GM18502 (cell line): ENCODE data around the gene N4BP2L1.

Experiments used
- ATAC-seq: cut with Tn5 transposase; IDR thresholded peaks from one replicate; pipeline ENCODE4 v1.9.1; 2021; ENCODE audit warnings: mild to moderate bottlenecking; ENCODE audit not compliant: unreplicated experiment, poor library complexity

Gene N4BP2L1

DNA sequence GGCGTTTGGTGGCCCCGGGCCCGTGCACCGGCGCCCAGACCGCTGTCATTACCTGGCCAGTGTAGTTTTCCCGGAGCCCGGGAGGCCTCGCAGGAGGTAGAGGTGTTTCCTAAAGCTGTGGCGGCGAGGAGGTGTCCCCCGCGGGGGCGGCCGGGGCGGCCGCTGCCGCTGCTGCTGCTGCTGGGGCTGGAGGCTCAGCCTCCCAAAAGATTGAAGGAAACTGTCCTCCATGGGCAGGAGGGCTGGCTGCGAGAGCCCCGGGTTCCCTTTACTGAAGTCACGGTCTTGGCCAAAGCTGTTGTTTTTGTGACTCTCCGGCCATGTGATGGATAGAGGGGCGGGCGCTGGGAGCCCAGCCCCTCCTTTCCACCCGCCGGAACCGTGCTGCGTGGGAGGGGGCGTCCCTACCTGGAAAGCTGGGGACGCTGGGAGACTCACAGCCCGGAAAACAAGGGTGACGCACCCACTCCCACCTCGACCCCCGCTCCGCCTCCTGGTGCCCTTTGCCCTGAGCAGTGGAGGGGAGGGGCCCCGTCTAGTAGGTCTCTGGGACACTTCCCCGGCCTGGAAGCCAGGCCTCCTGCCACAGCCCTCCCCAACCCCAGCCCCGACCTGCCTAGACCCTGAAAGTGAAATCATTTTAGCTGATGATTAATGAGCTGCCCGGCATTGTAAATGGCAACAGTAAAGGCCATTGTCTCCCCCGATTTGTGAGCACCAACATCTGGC, at the start of gene N4BP2L1:
Gene N4BP2L1 (minus strand): TSS at position 279 of the 729 bp plus-strand sequence. CDS start 48 bp downstream, at position 231.
- peak; percentile 73 for ATAC-seq

DNA sequence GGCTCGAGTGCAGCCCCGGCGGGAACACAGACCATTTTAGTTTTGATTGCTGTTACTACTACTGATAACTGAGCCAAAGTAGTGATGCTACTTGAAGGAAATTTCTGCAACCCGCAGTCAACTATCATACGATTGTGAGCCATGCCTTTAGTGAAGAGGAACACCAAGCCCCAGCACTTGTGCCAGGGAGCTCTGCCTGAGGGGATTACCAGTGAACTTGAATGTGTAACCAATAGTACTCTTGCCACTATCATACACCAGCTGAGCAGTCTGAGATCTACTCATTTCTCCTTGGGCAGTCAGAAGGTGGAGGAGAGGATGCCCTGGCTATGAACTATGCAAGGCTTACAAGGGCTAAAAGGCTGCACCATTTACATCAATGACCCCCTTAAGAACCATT, 49.0 kb upstream of the N4BP2L1 start:
- no peak for ATAC-seq

DNA sequence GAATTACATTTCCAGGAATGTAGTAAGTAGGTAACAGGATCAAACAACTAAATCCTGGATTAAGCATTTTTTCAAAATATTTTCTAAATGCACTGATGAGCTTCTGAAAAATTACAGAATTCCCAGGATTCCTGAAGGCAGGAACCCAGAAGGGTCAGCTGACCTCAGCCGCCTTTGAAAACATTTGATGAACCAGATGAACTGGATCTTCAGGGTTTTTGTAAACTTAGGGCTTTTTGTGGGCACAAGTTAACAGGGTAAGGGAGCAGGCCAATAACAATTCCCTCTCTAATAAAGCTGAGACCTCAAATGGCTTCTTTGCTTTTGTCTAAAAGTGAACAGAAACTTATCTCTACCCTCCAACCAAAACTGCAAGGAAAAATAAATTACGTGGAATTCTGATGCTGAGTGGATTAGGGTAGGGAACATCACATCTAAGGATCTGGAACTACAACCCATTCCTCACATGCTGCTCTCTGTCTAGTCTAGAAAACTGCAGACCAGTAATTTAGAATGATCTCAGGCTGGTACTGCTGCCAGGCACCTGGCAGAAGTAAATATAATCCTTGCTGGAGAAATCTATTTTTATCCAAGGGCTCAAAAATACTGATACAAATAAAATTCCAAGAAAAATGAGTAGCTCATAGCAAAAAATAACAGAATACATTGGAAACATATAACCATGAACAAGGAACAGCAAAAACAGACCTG, 48.2 kb upstream of the N4BP2L1 start:
- no peak for ATAC-seq

DNA sequence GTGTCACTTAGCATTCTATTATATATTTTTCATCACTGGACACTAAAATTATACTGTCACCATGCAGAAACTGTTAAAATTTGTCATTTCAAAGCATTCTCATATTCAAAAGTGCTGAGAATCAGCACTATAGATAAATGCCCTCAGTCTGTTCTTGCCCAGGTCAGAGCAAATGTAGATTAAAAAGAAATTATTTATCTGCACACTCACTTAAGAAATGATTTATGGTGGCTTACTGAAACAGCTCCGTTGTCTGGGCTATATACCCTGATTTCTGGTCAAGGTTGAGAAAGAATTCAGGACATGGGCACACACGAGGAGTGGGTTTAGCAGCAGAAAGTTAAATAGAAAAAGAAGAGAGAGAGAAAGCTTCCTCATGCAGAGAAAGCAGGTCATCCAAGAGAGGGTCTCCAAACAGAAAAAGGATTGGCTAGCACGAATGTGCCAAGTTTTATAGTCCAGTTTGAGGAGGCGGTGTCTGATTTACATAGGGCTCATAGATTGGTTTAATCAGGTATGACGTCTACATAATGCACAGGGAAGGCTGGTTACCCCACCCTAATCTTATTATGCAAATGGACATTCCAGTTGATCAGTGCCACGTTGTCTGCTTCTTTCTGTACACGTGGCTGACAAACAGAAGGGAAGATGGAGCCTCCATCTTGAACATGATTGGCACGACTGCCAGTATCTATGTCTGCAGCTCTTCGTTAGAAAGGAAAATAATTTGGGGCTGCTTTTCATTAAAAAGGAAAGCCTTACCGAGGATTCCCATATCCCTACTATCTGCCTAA, 47.3 kb upstream of the N4BP2L1 start:
- ATAC-seq = no peak

DNA sequence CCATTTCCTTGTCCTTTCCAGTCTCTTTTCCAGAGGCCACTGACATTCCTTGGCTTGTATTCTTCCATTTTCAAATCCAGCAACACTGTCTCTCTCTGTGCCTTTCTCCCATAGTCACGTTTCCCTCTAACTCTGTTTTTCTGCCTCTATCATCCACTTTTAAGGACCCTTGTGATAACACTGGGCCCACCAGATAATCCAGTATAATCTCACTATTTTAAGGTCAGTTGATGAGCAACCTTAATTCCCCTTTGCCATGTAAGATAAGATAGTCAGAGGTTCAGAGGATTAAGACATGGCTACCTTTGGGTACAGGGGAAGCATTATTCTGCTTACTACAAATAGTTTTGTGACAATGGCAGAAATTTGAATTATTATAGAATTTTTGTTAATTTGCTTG, 45.7 kb upstream of the N4BP2L1 start:
- no peak for ATAC-seq

DNA sequence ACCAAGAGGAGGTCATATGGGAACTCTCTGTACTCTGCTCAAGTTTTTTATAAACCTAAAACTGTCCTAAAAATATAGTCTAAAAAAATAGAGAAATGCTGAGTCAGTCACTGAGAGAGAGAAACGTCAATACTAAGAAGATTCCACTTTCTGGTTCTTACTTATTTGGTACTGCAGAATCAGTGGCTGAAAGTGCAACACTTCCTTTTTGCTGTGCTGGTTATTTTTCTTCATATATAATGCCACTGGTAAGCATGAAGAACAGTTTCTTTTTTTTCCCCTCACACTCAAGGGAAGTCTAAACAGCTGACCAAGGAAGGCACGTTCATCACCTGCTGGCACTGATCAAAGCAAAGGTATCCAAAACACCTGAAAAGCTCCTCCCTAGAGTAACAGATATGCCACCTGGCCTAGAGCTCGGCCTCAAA, 44.3 kb upstream of the N4BP2L1 start:
- peak; percentile 86 for ATAC-seq

DNA sequence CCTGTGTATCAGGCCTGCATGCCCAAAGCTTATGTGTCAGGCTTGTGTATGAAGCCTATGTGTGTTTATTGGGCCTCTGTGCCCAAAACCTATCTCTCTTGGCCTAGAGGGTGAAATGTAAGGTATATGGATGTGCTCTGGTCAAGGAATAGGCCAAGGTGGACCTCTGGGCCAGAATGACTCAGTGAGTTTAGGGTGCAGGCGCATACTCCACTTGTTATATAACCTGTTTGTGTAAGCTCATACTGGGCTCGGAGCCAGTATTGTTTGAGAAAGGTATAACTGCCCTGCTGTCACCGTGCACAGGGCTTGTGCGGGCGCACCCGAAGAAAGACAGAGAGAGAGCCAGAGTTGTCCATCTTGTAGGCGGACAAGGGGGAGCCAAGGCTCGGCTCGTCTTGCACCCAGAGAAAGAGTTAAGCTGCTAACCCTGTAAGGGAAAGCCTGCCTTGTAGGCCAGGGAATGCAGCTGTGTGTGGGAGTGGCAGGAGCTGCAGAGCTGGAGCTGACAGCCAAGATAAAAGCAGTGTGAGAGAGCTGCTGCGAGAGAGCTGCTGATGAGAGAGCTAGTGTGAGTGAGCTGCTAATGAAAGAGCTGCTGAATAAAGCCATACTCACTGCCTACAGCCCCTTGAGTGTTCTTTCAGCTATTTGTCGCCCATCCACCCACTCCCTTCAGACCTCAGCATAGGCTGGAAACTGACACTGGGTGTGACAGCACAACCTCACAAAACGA, 43.4 kb upstream of the N4BP2L1 start:
- no peak for ATAC-seq

DNA sequence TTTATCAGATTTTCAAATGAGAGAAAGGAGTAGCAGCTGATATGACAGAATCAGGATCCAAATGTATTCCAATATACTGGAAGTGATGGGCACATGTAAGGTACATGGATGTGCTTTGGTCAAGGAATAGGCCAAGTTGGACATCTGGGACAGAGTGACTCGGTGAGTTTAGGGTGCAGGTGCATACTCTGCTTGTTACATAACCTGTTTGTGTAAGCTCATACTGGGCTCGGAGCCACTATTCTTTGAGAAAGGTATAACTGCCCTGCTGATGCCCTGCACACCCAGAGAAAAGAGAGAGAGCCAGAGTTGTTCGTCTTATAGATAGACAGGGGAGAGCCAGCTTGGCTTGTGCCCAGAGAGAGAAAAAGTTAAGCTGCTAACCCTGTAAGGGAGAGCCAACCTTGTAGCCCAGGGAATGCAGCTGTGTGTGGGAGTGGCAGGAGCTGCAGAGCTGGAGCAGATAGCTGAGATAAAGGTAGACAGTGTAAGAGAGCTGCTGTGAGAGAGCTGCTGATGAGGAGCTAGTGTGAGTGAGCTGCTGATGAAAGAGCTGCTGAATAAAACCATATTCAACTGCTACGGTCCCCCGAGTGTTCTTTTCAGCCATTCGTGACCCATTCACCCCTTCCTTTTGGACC, 40.7 kb upstream of the N4BP2L1 start:
- no peak for ATAC-seq

DNA sequence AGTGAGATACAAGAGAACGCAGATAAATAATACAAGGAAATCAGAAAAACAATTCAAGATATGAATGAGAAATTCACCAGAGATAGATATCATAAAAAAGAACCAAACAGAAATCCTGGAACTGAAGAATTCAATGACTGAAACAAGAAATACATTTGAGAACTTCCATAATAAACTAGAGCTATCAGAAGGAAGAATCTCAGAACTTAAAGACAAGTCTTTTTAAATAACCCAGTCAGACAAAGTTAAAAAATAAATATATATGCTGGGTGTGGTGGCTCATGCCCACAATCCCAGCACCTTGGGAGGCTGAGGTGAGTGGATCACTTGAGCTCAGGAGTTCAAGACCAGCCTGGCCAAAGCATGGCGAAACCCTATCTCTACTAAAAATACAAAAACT, 28.7 kb upstream of the N4BP2L1 start:
- no peak for ATAC-seq

DNA sequence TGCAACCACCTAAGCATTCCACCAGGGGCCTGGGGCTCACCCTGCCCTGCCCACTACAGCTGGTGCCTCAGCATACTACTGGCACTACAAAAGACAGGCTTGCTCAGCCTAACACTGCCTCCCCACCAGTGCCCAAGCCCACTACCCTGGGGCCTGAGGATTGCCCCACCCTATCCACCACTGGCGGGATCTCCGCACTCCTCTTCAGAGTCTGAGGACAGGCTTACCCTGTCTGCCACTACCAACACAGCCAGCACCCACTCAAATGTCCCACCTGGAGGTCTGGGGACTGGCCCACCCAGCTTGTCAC, 27.6 kb upstream of the N4BP2L1 start:
- no peak for ATAC-seq

DNA sequence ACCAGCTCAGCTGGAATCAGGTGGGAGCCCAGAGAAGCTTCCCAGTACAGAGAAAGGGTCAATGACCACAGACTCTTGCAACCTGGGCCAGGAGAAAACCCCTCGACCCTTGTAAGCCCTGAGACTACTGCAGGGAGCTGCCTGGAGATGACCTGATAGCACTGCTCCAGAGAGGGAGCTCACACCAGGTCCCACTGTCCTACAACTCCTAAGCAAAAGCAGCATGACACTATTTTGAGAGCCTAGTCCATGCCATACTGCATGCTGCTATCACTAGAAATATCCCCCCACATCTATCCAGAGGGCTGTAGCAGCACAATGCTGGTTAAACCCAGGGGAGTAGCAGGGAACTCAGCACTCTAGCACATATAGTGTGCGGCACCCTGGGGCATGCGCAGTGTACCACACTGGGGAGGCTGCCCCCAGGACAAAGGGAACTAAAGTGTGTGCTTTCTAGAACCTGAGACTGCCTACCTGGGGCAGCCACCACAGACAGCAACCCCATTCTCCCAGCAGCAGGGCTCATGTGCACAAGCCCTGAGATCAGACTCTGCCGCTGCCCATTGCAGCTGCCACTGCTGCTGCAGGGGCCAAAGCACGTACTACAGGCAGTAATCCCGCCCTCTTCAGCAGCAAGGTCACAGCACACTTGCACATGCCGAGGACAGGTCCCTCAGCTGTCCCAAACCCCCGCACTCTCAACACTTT, 27.1 kb upstream of the N4BP2L1 start:
- no peak for ATAC-seq

DNA sequence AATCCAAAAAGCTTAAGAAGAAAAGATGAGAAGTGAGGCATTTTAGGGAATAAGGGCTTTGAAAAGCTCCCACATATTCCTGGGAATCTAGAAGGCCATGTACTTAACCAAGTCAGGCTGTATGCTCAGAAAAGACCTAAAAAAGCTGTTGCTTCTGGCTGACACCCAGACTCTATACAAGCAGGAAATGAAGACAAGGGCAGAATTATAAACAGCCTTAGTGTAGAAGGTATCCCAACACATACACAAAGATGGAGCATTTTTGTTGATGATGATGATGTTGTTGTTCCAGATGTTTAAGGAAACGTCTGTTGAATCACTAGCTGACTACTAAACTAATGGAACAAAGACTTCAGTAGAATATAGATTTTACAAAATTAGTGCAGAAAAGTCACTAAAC, 26.1 kb upstream of the N4BP2L1 start:
- no peak for ATAC-seq

DNA sequence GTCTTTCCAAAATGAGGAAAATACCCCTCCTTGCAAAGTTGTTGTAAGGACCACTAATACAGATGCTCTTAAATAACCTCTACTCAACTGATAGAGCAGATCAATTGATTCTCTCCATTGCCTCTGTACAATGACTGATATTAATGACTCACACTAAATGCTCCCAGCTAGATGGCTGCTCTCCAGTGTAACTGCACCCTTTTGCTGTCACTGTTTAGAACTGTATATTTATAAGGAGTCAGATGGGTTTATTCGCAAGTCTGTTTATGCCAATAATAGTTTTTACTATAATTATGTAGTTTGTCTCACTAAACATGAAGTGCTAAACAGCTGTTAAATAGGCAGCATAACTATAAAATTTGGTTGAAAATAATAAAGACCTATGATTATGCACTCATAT, 21.0 kb upstream of the N4BP2L1 start:
- ATAC-seq = no peak

DNA sequence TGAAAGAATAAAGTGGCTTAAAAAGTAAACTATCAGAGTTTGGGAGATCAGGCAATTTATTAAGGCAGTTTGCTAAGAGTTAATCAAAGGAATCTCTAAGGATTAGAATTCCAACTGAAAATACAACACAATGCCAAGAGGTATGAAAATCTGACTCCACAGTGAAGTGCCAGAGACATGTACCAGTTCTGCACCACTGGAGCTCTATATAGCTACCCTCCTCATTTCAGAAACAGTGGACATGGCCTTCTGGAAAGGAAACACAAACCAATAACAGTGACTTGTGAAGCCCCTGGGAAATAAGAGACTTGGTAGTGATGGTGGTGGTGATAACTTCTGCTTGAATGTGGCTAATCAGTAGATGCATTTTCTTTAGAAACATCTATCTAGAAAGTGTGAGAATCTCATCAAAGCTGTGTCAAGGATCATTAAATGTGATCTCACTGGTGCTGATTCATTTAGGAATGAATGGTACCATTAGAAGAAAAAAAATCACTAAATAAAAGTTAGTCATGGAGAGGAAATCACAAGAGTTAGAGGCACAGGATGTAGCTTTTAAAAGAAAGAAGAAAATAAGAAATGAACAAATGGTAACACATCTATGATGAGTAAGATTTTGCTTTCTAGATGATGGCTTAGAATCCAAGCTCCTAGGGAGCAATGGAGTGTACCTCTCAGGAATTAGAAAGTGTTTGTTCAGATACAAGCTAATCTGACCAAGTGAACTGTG, 20.1 kb upstream of the N4BP2L1 start:
- no peak for ATAC-seq

DNA sequence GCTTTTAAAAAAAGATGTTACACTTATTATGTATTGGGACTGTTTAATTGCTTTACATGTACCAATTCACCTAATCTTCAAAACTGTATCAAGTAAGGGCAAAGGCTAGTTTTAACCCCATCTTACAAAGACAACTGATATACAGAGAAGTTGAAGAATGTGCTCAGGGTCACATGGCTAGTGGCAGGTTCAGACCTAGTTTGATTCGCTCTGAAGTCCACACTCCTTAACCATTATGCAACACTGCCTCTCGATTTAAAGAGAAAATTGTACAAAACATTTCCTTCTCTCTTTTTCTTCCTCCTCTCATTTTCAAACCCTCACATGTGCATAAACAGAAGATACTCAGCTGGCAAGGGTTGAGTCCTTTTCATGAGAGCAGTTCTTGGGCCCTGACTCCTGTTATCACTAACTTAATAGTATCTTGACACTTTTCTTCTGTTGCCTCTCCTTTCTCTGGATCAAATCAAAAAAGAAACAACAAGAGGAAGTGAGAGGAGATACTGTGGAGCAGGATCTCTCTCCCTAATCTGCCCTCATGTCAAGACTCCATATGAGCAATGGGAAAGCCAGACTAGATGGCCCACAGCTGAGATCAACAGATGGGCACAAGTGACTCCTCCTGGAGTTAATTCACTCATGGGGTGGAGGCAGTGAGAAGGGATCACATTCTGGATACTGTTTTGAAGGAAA, 19.0 kb upstream of the N4BP2L1 start:
- ATAC-seq = no peak

DNA sequence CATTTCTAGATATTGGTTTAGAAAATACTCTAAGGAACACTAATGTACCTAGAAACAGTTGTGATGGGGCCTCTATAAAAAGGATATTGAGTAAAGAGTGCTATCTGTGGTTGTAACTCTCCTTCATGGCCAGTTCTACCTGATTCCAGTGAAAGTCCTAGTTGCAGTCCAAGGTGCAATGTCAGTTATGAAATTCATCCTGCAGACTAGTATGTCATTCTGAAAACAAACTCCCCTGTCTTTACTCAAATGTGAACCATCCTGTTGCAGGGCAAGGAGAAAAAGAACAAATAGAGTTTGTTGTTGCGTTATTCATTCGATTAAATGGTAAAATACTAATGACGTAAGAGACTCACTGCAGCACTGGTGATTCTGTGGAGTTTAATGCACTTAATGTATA, 18.3 kb upstream of the N4BP2L1 start:
- no peak for ATAC-seq

DNA sequence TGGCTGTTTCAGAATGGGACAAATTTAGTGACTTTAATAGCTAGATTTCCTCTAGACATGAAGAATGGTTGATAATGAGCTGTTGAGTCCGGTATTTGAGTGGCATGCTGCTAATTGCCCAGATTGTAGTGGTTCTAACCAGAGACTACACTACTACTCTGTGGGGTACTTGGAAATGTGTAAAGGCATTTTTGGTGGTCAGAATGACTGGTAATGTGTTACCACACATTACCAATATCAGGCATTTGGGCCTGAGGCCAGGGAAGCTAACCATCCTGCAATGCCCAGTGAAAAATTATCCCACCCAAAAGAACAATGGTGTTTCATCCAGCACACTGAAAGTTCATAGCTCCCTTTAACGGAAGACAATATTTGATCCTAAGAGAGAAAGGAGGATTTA, 17.5 kb upstream of the N4BP2L1 start:
- ATAC-seq = no peak

DNA sequence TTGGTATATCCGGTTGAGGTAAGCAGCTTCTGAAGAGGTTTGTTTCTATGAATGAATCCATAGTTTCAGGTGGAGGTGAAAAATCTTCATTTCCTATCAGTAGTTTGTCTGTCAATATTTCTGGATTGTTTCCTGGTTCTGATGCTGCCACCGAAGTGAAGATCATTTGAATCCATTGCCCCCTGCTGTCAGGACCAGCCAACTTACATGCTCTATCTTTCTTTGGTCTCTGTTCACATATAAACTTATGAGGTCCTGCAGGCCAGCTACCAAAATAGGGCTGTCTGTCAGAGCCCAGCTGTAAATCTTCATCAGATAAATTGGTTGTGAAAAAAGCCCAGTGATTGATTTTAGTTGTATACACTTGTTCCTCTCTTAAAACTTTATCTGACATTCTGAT, 15.2 kb upstream of the N4BP2L1 start:
- peak; percentile 74 for ATAC-seq
